Erythroblast (primary cell): ENCODE data around the gene CSAD.
"Not testable (repeated sequence)": the region's sequence is repeated elsewhere in the genome, so short reads cannot be mapped to it uniquely, and the experiment has no call there.

ENCODE experiments used
- DNase-seq, 2 experiments: peaks; one replicate each; lab custom pipeline; 2025; lab: John Stamatoyannopoulos, UW
- GATA1 ChIP-seq: IDR thresholded peaks from 2 replicates; pipeline ENCODE4 v1.6.1; 2011; ENCODE audit warnings: low read depth, mild to moderate bottlenecking, control low read depth, low read length, moderate library complexity
- POLR2A ChIP-seq: IDR thresholded peaks from 2 replicates; pipeline ENCODE4 v1.6.1; 2011; ENCODE audit warnings: mild to moderate bottlenecking, low read length

CSAD gene

GRCh38 chr12:53115112-53115890 is 65.4 kb downstream of the CSAD start:
- DNase-seq = no peak
- TF ChIP-seq GATA1 = no peak
- no peak for TF ChIP-seq POLR2A

GRCh38 chr12:53113951-53114350 is 66.8 kb downstream of the CSAD start:
- TF ChIP-seq POLR2A = no peak
- no peak for TF ChIP-seq GATA1
- DNase-seq = no peak

- DNase-seq = no peak
- TF ChIP-seq GATA1 (no peak), POLR2A (no peak)
Observed at GRCh38 chr12:53113136-53113705, 67.5 kb downstream of the CSAD start.

GRCh38 chr12:53112431-53112830 is 68.3 kb downstream of the CSAD start:
- not testable (repeated sequence) for DNase-seq
